ENCODE results near the gene RPTOR.

DNA sequence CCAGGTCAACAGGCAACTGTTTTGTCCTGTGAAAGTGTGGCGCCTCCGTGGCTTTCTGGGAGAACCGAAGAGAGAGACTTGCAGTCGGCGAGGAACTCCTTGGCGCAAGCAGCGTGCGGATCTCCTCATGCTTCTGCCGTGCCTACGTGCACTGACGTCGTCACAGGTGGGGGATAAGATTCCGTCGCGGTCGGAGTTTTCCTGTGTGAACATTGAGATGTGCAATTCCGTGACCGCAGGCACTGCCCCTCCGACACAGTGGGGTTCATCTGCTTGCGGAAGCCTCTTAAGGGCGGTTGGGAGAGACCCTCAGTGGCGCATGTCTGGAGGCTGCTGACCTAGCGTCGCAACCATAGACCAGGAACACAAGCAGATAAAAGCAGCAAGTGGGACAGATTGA is 234.7 kb downstream of the RPTOR start:
- TF ChIP-seq EZH2 (IDR thresholded peaks at IDR 0.05; ENCODE audit: borderline replicate concordance, low read length), result no peak
- TF ChIP-seq, protein P1, sequence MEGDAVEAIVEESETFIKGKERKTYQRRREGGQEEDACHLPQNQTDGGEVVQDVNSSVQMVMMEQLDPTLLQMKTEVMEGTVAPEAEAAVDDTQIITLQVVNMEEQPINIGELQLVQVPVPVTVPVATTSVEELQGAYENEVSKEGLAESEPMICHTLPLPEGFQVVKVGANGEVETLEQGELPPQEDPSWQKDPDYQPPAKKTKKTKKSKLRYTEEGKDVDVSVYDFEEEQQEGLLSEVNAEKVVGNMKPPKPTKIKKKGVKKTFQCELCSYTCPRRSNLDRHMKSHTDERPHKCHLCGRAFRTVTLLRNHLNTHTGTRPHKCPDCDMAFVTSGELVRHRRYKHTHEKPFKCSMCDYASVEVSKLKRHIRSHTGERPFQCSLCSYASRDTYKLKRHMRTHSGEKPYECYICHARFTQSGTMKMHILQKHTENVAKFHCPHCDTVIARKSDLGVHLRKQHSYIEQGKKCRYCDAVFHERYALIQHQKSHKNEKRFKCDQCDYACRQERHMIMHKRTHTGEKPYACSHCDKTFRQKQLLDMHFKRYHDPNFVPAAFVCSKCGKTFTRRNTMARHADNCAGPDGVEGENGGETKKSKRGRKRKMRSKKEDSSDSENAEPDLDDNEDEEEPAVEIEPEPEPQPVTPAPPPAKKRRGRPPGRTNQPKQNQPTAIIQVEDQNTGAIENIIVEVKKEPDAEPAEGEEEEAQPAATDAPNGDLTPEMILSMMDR (IDR thresholded peaks at IDR 0.05; ENCODE audit: low read length), result no peak

Data from OCI-LY1 (cell line).